Measurements from ENCODE around the gene SIRPG. TPM values are rescaled to one million over a fixed set of nuclear protein-coding genes. Genes with fewer than 3 reads are reported as not detected.

SIRPG gene
- total RNA-seq, 2 experiments from 2014 or later: 98.7 to 100 TPM

GRCh38 chr20:1666802-1667201 lies 9.2 kb upstream of the SIRPG start:
- POLR2A ChIA-PET: interaction anchor here (0.8 to 3.6 kb wide), 6 partner anchors 7 to 24 kb away, joined by 3 to 21 read pairs (median 10); partner anchors contain the start of gene SIRPG
- H3K4me1 Mint-ChIP-seq: peaks cover 78% of the 10 kb centered on the region
- DNase-seq (no peak), ATAC-seq (ENCODE audit: low read depth) (no peak)
- H3K27me3 Mint-ChIP-seq: no peaks in the 10 kb centered on the region
- no peak overlapping the region for H3K4me3 Mint-ChIP-seq
- no peaks in the 10 kb centered on the region for H3K9me3 Mint-ChIP-seq
- H3K27ac Mint-ChIP-seq: peak overlapping the region; percentile 74
- peaks cover 46% of the 10 kb centered on the region for H3K36me3 Mint-ChIP-seq

GRCh38 chr20:1665345-1665744 lies 7.8 kb upstream of the SIRPG start:
- H3K36me3 Mint-ChIP-seq: peaks cover 38% of the 10 kb centered on the region
- DNase-seq (no peak), ATAC-seq (ENCODE audit: low read depth) (no peak)
- H3K27me3 Mint-ChIP-seq: no peaks in the 10 kb centered on the region
- peak overlapping the region; percentile 73 for H3K27ac Mint-ChIP-seq
- peak overlapping the region; percentile 71 for H3K4me3 Mint-ChIP-seq
- peaks cover 78% of the 10 kb centered on the region for H3K4me1 Mint-ChIP-seq
- POLR2A ChIA-PET: interaction anchor here (0.8 to 3.6 kb wide), 7 partner anchors 9 to 70 kb away, joined by 3 to 21 read pairs (median 13); partner anchors contain the start of gene SIRPG
- no peaks in the 10 kb centered on the region for H3K9me3 Mint-ChIP-seq

GRCh38 chr20:1664911-1665310 lies 7.3 kb upstream of the SIRPG start:
- ATAC-seq (ENCODE audit: low read depth) (peak; percentile 69), DNase-seq (peak; percentile 62)
- POLR2A ChIA-PET: interaction anchor here (0.8 to 3.6 kb wide), 6 partner anchors 8 to 70 kb away, joined by 3 to 21 read pairs (median 12); partner anchors contain the start of gene SIRPG
- peak overlapping the region; percentile 71 for H3K4me3 Mint-ChIP-seq
- H3K36me3 Mint-ChIP-seq: peaks cover 34% of the 10 kb centered on the region
- H3K9me3 Mint-ChIP-seq: no peaks in the 10 kb centered on the region
- peaks cover 77% of the 10 kb centered on the region for H3K4me1 Mint-ChIP-seq
- H3K27me3 Mint-ChIP-seq: no peaks in the 10 kb centered on the region
- H3K27ac Mint-ChIP-seq: peak overlapping the region; percentile 73

GRCh38 chr20:1663917-1664316 lies 6.3 kb upstream of the SIRPG start:
- Mint-ChIP-seq H3K27me3 (no peaks in the 10 kb centered on the region), H3K4me3 (peak overlapping the region; percentile 71), H3K36me3 (peaks cover 25% of the 10 kb centered on the region), H3K27ac (peak overlapping the region; percentile 73), H3K9me3 (no peaks in the 10 kb centered on the region), H3K4me1 (peaks cover 83% of the 10 kb centered on the region)
- POLR2A ChIA-PET: interaction anchor here (1.0 to 3.0 kb wide), 4 partner anchors 10 to 21 kb away, joined by 3 to 18 read pairs (median 12); no protein-coding TSS in a partner anchor
- DNase-seq: no peak
- ATAC-seq (ENCODE audit: low read depth): peak; percentile 21

GRCh38 chr20:1661542-1662299 lies 4.1 kb upstream of the SIRPG start:
- no peak for ATAC-seq (ENCODE audit: low read depth)
- POLR2A ChIA-PET: interaction anchor here (1.0 to 1.7 kb wide), 3 partner anchors 13 to 35 kb away, joined by 3 to 6 read pairs (median 5); no protein-coding TSS in a partner anchor
- Mint-ChIP-seq H3K9me3 (no peaks in the 10 kb centered on the region), H3K36me3 (peaks cover 21% of the 10 kb centered on the region), H3K27me3 (no peaks in the 10 kb centered on the region), H3K4me1 (peaks cover 78% of the 10 kb centered on the region), H3K4me3 (peak overlapping the region; percentile 62), H3K27ac (peak overlapping the region; percentile 81)
- no peak for DNase-seq

- Mint-ChIP-seq H3K27ac (peak overlapping the region; percentile 86), H3K27me3 (no peaks in the 10 kb centered on the region), H3K4me1 (peaks cover 79% of the 10 kb centered on the region), H3K9me3 (no peaks in the 10 kb centered on the region), H3K36me3 (peaks cover 27% of the 10 kb centered on the region), H3K4me3 (peak overlapping the region; percentile 50)
- DNase-seq (no peak), ATAC-seq (ENCODE audit: low read depth) (peak; percentile 23)
- POLR2A ChIA-PET: interaction anchor here (1.2 to 2.2 kb wide), 4 partner anchors 10 to 71 kb away, joined by 3 to 7 read pairs (median 6); no protein-coding TSS in a partner anchor
Measured at GRCh38 chr20:1660246-1660645, 2.7 kb upstream of the SIRPG start.

- DNase-seq: no peak
- Mint-ChIP-seq H3K27me3 (no peaks in the 10 kb centered on the region), H3K27ac (peak overlapping the region; percentile 97), H3K4me3 (peak overlapping the region; percentile 91), H3K9me3 (peaks cover 4% of the 10 kb centered on the region), H3K36me3 (peaks cover 51% of the 10 kb centered on the region), H3K4me1 (peaks cover 73% of the 10 kb centered on the region)
- peak; percentile 19 for ATAC-seq (ENCODE audit: low read depth)
- POLR2A ChIA-PET: interaction anchor here (0.6 to 5.2 kb wide), 9 partner anchors 10 to 78 kb away, joined by 3 to 36 read pairs (median 6); no protein-coding TSS in a partner anchor
Measured at GRCh38 chr20:1656844-1657243, 735 bp downstream of the SIRPG start.

- Mint-ChIP-seq H3K36me3 (peaks cover 58% of the 10 kb centered on the region), H3K4me3 (peak overlapping the region; percentile 78), H3K9me3 (peaks cover 7% of the 10 kb centered on the region), H3K4me1 (peaks cover 75% of the 10 kb centered on the region), H3K27ac (peak overlapping the region; percentile 85), H3K27me3 (no peaks in the 10 kb centered on the region)
- POLR2A ChIA-PET: interaction anchor here (1.9 to 5.2 kb wide), 4 partner anchors 11 to 30 kb away, joined by 6 to 36 read pairs (median 18); no protein-coding TSS in a partner anchor
- DNase-seq (no peak), ATAC-seq (ENCODE audit: low read depth) (no peak)
Measured at GRCh38 chr20:1654996-1655395, 2.6 kb downstream of the SIRPG start.

GRCh38 chr20:1652960-1653359 lies 4.6 kb downstream of the SIRPG start:
- H3K9me3 Mint-ChIP-seq: peaks cover 7% of the 10 kb centered on the region
- peaks cover 62% of the 10 kb centered on the region for H3K4me1 Mint-ChIP-seq
- ATAC-seq (ENCODE audit: low read depth) (no peak), DNase-seq (no peak)
- H3K4me3 Mint-ChIP-seq: peak overlapping the region; percentile 67
- peak overlapping the region; percentile 76 for H3K27ac Mint-ChIP-seq
- POLR2A ChIA-PET: no interaction called here
- no peaks in the 10 kb centered on the region for H3K27me3 Mint-ChIP-seq
- peaks cover 69% of the 10 kb centered on the region for H3K36me3 Mint-ChIP-seq

GRCh38 chr20:1652104-1652503 lies 5.5 kb downstream of the SIRPG start:
- ATAC-seq (ENCODE audit: low read depth) (no peak), DNase-seq (no peak)
- Mint-ChIP-seq H3K9me3 (peaks cover 7% of the 10 kb centered on the region), H3K4me3 (peak overlapping the region; percentile 83), H3K4me1 (peaks cover 68% of the 10 kb centered on the region), H3K36me3 (peaks cover 72% of the 10 kb centered on the region), H3K27me3 (no peaks in the 10 kb centered on the region), H3K27ac (peak overlapping the region; percentile 73)
- POLR2A ChIA-PET: interaction anchor here (1.3 to 1.4 kb wide), 2 partner anchors 12 to 25 kb away, joined by 3 read pairs; no protein-coding TSS in a partner anchor

GRCh38 chr20:1651268-1652058 lies 6.1 kb downstream of the SIRPG start:
- no peak for ATAC-seq (ENCODE audit: low read depth)
- peaks cover 7% of the 10 kb centered on the region for H3K9me3 Mint-ChIP-seq
- peaks cover 69% of the 10 kb centered on the region for H3K36me3 Mint-ChIP-seq

GRCh38 chr20:1648101-1648500 lies 9.5 kb downstream of the SIRPG start:
- ATAC-seq (ENCODE audit: low read depth): no peak
- Mint-ChIP-seq H3K27ac (peak overlapping the region; percentile 48), H3K4me1 (peaks cover 57% of the 10 kb centered on the region), H3K9me3 (peaks cover 2% of the 10 kb centered on the region), H3K27me3 (no peaks in the 10 kb centered on the region), H3K36me3 (peaks cover 42% of the 10 kb centered on the region), H3K4me3 (no peak overlapping the region)
- DNase-seq: no peak
- POLR2A ChIA-PET: no interaction called here

More at GRCh38 chr20:1651268-1652058, 6.1 kb downstream of the SIRPG start:
- POLR2A ChIA-PET: interaction anchor here (0.7 to 1.6 kb wide), 5 partner anchors 12 to 83 kb away, joined by 3 to 7 read pairs (median 3); no protein-coding TSS in a partner anchor
- Mint-ChIP-seq H3K4me3 (peak overlapping the region; percentile 83), H3K27me3 (no peaks in the 10 kb centered on the region), H3K27ac (peak overlapping the region; percentile 80), H3K4me1 (peaks cover 71% of the 10 kb centered on the region)
- DNase-seq: no peak
